HEK293 (cell line): ENCODE data around the gene CMTM4.

Experiments used
- CTCF ChIA-PET: fragments of 350-600 bp; formaldehyde crosslinking; extraction: SDS; loops from one replicate; lab custom pipeline; 2021; ENCODE audit warnings: antibody characterized with exemption; lab: Yijun Ruan, JAX
- POLR2A ChIA-PET: fragments of 300-600 bp; formaldehyde crosslinking; extraction: SDS; loops from one replicate; lab custom pipeline; 2020; ENCODE audit warnings: antibody characterized with exemption, inconsistent platforms; lab: Yijun Ruan, JAX
- H3K27ac ChIP-seq: fragments of 200-500 bp; sonication (Bioruptor generic); 2 replicates; pipeline ENCODE4 v1.5.1; 2014; ENCODE audit warnings: low read depth, low read length, control low read depth, inconsistent platforms; ENCODE audit errors: extremely low read depth
- H3K36me3 ChIP-seq, 2 experiments: fragments of 200-500 bp in 1 of 2; sonication (Bioruptor generic) in 1 of 2; 1 replicate in 1 of 2; 2 replicates in 1 of 2; pipeline ENCODE4 v1.5.1; 2014 to 2017; ENCODE audit warnings: inconsistent platforms in 2 of 2, low read length in 2 of 2; ENCODE audit not compliant: control insufficient read depth in 2 of 2, insufficient read depth in 1 of 2
- H3K4me1 ChIP-seq: fragments of 200-500 bp; sonication (Bioruptor generic); 2 replicates; pipeline ENCODE4 v1.5.1; 2014; ENCODE audit warnings: mild to moderate bottlenecking, low read length, inconsistent platforms; ENCODE audit not compliant: control insufficient read depth, insufficient read depth
- H3K4me3 ChIP-seq: 2 replicates; pipeline ENCODE4 v1.5.1; 2011; ENCODE audit warnings: low read depth, mild to moderate bottlenecking, control low read depth, low read length, moderate library complexity
- H3K9me3 ChIP-seq: fragments of 200-500 bp; sonication (Bioruptor generic); 2 replicates; pipeline ENCODE4 v1.5.1; 2014; ENCODE audit warnings: low read depth, low read length, inconsistent platforms; ENCODE audit not compliant: control insufficient read depth, insufficient read depth
- ATF2 ChIP-seq: fragments of 450-650 bp; formaldehyde crosslinking; IDR thresholded peaks from 2 replicates; pipeline ENCODE4 v1.5.1; 2016; ENCODE audit warnings: missing biosample characterization, missing genetic modification characterization, low read depth
- HIC1 ChIP-seq: fragments of 450-650 bp; formaldehyde crosslinking; IDR thresholded peaks from 2 replicates; pipeline ENCODE4 v1.5.1; 2016; ENCODE audit warnings: missing biosample characterization, missing genetic modification characterization
- PRDM4 ChIP-seq: fragments of 450-650 bp; formaldehyde crosslinking; IDR thresholded peaks from 2 replicates; pipeline ENCODE4 v1.5.1; 2017; ENCODE audit warnings: missing biosample characterization, missing genetic modification characterization
- WT1 ChIP-seq: fragments of 450-650 bp; formaldehyde crosslinking; IDR thresholded peaks from 2 replicates; pipeline ENCODE4 v1.5.1; 2016; ENCODE audit warnings: missing biosample characterization, missing genetic modification characterization
- ZNF112 ChIP-seq: fragments of 450-650 bp; formaldehyde crosslinking; IDR thresholded peaks from 2 replicates; pipeline ENCODE4 v1.5.0; 2017; ENCODE audit warnings: missing biosample characterization, missing genetic modification characterization
- ZNF132 ChIP-seq: fragments of 450-650 bp; formaldehyde crosslinking; IDR thresholded peaks from 2 replicates; pipeline ENCODE4 v1.5.1; 2017; ENCODE audit warnings: missing biosample characterization, missing genetic modification characterization, borderline replicate concordance
- ZNF274 ChIP-seq, 2 experiments: fragments of 200-500 bp in 1 of 2; fragments of 450-650 bp in 1 of 2; sonication (Bioruptor generic) in 1 of 2; formaldehyde crosslinking in 1 of 2; IDR thresholded peaks; 2 replicates each; pipeline versions ENCODE4 v1.5.1 to v1.6.1; 2014 to 2016; ENCODE audit warnings: borderline replicate concordance in 1 of 2, inconsistent platforms in 1 of 2, low read length in 1 of 2, missing biosample characterization in 1 of 2, missing genetic modification characterization in 1 of 2
- ZNF311 ChIP-seq: fragments of 450-650 bp; formaldehyde crosslinking; IDR thresholded peaks from 2 replicates; pipeline ENCODE4 v1.5.1; 2017; ENCODE audit warnings: missing biosample characterization, missing genetic modification characterization, borderline replicate concordance
- ZNF350 ChIP-seq: fragments of 450-650 bp; formaldehyde crosslinking; IDR thresholded peaks from 2 replicates; pipeline ENCODE4 v1.5.0; 2017; ENCODE audit warnings: missing biosample characterization, mild to moderate bottlenecking, missing genetic modification characterization
- ZNF433 ChIP-seq: fragments of 450-650 bp; formaldehyde crosslinking; IDR thresholded peaks from 2 replicates; pipeline ENCODE4 v1.5.1; 2016; ENCODE audit warnings: missing biosample characterization, missing genetic modification characterization, low read depth
- ZNF521 ChIP-seq: fragments of 450-650 bp; formaldehyde crosslinking; IDR thresholded peaks from 2 replicates; pipeline ENCODE4 v1.5.1; 2017; ENCODE audit warnings: missing biosample characterization, mild to moderate bottlenecking, missing genetic modification characterization
- ZNF629 ChIP-seq: fragments of 450-650 bp; formaldehyde crosslinking; IDR thresholded peaks from 2 replicates; pipeline ENCODE4 v1.5.1; 2017; ENCODE audit warnings: missing biosample characterization, missing genetic modification characterization
- ZNF837 ChIP-seq: fragments of 450-650 bp; formaldehyde crosslinking; IDR thresholded peaks from 2 replicates; pipeline ENCODE4 v1.5.1; 2016; ENCODE audit warnings: missing biosample characterization, missing genetic modification characterization
- TF ChIP-seq, protein P1 (sequence below): fragments of 450-650 bp; formaldehyde crosslinking; optimal IDR thresholded peaks from 2 replicates; pipeline ENCODE3; 2016; ENCODE audit warnings: missing biosample characterization, mild to moderate bottlenecking, missing genetic modification characterization
- TF ChIP-seq, protein P2 (sequence below): fragments of 450-650 bp; formaldehyde crosslinking; IDR thresholded peaks from 2 replicates; pipeline ENCODE4; 2016; ENCODE audit warnings: missing biosample characterization, missing genetic modification characterization
- TF ChIP-seq, protein P3 (sequence below): fragments of 450-650 bp; formaldehyde crosslinking; IDR thresholded peaks from 2 replicates; pipeline ENCODE4 v1.5.1; 2016; ENCODE audit warnings: missing biosample characterization, missing genetic modification characterization

CMTM4 gene

DNA sequence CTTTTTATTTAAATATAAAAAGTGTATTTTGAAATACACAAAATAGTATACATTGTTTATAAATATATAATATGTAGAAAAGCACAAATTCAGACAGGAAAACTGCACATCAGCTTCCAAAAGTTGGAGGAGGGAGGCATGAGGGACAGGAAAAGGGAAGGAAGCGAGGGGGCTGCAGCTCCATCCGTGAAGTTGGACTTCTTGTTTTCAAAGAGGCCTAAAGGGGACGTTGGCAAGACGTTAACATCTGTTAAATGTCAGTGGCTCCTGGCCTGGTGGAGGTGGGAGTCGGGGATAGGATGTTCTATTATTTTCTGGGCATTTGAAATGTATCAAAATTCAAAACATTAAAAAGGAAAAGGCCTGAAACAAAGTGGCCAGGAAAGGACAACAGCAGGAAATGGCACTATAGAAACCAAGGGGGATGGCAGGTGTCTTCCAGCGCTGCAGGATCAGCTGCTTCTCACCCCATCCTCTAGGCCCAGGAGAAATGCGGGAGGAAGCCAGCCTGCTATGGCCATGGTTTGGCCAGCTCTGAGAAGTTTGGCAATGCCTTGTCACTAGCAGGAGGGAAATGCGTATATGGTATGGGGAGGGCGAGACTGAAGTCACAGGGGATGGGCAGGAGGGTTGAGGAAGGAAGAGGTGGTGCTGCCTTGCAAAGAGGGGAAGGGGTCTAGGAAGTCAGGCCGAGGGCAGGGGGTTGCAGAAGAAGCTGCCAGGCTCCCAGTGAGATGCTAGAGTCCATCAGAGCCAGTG is 110.9 kb downstream of the CMTM4 start:
- no peaks in the 10 kb centered on the region for H3K36me3 ChIP-seq
- TF ChIP-seq ZNF132 = no peak
- TF ChIP-seq, protein P1, sequence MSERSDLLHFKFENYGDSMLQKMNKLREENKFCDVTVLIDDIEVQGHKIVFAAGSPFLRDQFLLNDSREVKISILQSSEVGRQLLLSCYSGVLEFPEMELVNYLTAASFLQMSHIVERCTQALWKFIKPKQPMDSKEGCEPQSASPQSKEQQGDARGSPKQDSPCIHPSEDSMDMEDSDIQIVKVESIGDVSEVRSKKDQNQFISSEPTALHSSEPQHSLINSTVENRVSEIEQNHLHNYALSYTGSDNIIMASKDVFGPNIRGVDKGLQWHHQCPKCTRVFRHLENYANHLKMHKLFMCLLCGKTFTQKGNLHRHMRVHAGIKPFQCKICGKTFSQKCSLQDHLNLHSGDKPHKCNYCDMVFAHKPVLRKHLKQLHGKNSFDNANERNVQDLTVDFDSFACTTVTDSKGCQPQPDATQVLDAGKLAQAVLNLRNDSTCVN (tag by site-specific recombination) = no peak
- TF ChIP-seq WT1 = no peak
- no peak for TF ChIP-seq ZNF350
- TF ChIP-seq HIC1 = no peak
- no peak for TF ChIP-seq ZNF311 (tag by site-specific recombination)
- no peak for TF ChIP-seq ZNF629 (tag by site-specific recombination)
- TF ChIP-seq, protein P2, sequence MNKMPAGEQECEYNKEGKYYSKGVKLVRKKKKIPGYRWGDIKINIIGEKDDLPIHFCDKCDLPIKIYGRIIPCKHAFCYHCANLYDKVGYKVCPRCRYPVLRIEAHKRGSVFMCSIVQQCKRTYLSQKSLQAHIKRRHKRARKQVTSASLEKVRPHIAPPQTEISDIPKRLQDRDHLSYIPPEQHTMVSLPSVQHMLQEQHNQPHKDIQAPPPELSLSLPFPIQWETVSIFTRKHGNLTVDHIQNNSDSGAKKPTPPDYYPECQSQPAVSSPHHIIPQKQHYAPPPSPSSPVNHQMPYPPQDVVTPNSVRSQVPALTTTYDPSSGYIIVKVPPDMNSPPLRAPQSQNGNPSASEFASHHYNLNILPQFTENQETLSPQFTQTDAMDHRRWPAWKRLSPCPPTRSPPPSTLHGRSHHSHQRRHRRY (tag by site-specific recombination) = no peak
- TF ChIP-seq ZNF837 (tag by site-specific recombination) = no peak
- TF ChIP-seq ZNF433 (tag by site-specific recombination) = no peak
- TF ChIP-seq ATF2 (tag by site-specific recombination) = no peak
- TF ChIP-seq ZNF521 = no peak
- TF ChIP-seq, protein P3, sequence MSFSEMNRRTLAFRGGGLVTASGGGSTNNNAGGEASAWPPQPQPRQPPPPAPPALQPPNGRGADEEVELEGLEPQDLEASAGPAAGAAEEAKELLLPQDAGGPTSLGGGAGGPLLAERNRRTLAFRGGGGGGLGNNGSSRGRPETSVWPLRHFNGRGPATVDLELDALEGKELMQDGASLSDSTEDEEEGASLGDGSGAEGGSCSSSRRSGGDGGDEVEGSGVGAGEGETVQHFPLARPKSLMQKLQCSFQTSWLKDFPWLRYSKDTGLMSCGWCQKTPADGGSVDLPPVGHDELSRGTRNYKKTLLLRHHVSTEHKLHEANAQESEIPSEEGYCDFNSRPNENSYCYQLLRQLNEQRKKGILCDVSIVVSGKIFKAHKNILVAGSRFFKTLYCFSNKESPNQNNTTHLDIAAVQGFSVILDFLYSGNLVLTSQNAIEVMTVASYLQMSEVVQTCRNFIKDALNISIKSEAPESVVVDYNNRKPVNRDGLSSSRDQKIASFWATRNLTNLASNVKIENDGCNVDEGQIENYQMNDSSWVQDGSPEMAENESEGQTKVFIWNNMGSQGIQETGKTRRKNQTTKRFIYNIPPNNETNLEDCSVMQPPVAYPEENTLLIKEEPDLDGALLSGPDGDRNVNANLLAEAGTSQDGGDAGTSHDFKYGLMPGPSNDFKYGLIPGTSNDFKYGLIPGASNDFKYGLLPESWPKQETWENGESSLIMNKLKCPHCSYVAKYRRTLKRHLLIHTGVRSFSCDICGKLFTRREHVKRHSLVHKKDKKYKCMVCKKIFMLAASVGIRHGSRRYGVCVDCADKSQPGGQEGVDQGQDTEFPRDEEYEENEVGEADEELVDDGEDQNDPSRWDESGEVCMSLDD (tag by site-specific recombination) = no peak
- no peak overlapping the region for H3K27ac ChIP-seq
- peaks cover 6% of the 10 kb centered on the region for H3K4me1 ChIP-seq
- no peak overlapping the region for H3K4me3 ChIP-seq
- no peaks in the 10 kb centered on the region for H3K9me3 ChIP-seq
- POLR2A ChIA-PET = no interaction called here
- CTCF ChIA-PET = interaction anchor here (0.7 to 1.0 kb wide), 2 partner anchors 179 to 245 kb away, joined by 3 read pairs; partner anchors contain the start of gene NAE1

GRCh38 chr16:66581246-66581952 is 115.1 kb downstream of the CMTM4 start:
- CTCF ChIA-PET = interaction anchor here (1.3 to 1.6 kb wide), 2 partner anchors 9 to 249 kb away, joined by 3 read pairs; partner anchors contain the start of gene NAE1
- TF ChIP-seq ZNF112 (no peak), ZNF274 (IDR thresholded peaks at IDR 0.05; ENCODE audit: low read length) (no peak), ZNF274 (tag by site-specific recombination; IDR thresholded peaks at IDR 0.05; ENCODE audit: borderline replicate concordance) (no peak), PRDM4 (tag by site-specific recombination) (0 out of 2 replicates have a peak, but pooled peaks have one; percentile 35)
- TF ChIP-seq, all 188 proteins: peak for 1

More at GRCh38 chr16:66581246-66581952, 115.1 kb downstream of the CMTM4 start:
- H3K27ac ChIP-seq = no peak overlapping the region
- no peak overlapping the region for H3K4me3 ChIP-seq
- peaks cover 12% of the 10 kb centered on the region for H3K4me1 ChIP-seq
- POLR2A ChIA-PET = no interaction called here
- H3K9me3 ChIP-seq = no peaks in the 10 kb centered on the region
- no peaks in the 10 kb centered on the region for H3K36me3 ChIP-seq
